ENCODE data around the gene CSMD2.

Gene CSMD2

DNA sequence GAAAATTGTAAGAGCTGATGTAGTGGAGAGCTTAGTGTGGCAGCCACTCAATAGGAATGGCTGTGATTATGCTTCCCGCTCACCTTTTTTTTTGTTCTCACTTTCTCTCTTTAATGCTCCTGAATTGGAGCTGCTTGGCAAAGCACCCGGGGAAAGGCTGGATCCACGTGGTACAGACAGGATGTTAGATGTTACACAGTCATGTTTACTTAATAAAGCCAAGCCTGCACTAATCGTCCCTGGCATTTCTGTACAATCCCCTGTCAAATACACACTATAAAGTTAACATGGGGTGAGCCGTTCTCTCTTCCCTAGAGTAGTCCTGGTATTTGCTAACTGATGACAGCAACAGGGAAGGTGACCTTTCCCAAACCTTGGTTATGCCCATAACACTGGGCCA is 504.8 kb downstream of the CSMD2 start:
- DNase-seq, result no peak

- no peak for DNase-seq
Measured at GRCh38 chr1:33659641-33660040, 505.4 kb downstream of the CSMD2 start.

DNA sequence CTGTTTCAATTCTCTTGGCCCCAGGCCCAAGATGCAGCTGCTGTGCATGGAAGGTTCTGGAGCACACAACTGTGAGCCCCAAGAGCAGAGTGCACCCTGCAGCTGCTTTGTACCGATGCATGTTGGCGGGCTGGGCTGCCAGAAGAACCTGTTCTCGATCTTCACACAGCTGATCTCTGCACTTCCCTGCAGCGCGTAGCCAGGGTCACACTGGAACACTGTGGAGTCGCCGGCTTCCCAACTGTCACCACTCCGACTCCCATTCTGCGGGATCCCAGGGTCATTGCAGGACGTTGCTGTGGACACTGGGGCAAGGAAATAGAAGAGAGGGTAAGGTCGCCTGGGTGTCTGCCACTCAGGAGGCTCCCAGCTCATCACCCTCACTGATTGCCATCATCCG is 507.2 kb downstream of the CSMD2 start:
- DNase-seq, result no peak

GRCh38 chr1:33656467-33657005 is 508.5 kb downstream of the CSMD2 start:
- DNase-seq, result no peak

DNA sequence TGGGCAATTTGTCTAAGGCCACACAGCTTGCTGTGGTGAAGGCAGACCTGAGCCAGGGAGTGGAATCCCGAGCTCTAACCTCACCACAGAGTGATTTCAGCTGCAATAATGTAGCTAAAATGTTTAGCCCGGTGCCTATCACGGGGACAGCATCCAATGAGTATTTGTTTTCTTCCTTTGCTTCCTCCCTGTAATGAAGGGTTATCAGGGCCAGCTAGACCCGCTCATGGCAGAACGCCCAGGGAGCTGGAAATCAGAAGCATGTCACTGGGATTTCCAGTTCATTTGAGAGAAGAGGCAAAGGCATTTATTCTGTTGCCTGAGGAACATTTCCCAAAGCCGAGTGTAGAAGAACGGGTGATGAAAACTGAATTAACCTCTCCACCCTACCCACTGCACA is 509.5 kb downstream of the CSMD2 start:
- no peak for DNase-seq

DNA sequence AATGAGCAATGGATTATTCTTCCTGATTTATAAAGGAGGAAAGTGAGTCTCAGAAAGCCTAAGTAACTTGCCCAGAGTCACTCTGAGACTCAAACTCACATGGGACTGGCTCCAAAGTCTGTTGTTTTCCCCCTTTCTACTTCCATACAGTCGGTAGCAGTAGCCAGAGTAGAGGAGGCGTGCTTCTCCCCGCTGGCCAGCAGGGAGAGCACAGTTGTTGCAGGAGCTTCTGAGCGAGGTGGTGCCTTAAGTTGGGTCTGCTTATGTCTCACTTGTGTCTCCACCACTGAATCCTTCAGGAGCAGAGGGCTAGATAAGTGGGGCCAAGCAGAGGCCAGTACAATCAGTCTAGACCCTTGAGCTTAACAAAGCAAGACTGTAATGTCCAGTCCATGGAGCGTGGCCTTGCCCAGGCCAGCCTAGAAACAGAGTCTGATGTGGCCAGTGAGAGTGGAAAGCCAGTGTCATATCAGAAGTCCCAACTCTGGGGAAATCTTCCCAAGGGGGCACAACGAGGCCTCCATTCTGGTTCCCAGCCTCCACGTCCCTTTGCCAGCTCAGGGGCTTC is 510.7 kb downstream of the CSMD2 start:
- no peak for DNase-seq

DNA sequence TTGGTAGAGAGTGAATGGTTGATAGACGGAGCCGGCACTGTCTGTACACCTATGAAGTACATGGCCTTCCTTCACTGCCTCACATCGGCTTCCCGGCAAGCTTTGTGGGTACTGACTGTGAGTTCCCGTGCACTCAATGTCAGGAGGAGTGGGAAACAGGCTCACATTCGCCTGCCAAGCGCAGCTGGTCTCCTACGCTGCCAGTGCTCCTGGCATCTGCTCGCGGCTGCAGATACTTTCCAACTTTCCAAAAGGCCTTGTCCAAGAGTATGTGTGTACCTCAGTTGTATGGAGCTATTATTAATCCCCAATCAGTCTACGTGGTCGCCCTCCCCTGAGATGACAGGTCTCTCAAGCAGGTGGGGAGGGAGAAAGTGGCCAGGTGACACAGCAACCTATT is 511.8 kb downstream of the CSMD2 start:
- no peak for DNase-seq

DNA sequence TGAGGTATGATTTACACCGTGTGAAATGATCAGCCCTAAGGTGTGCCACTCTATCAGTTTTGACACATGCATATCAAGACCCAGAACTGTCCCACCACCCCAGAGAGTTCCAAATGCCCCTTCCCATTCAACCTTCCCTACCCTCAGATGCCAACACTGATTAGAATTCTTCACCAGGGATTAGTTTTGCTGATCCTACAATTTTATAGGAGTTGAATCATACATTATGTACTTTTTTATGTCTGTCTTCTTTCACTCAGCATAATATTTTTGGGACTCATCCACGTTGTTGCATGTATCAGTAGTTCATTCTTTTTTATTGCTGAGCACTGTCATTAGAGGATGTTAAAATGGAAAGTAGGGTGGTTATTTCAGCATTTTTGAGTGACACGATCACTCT is 514.3 kb downstream of the CSMD2 start:
- DNase-seq, result no peak

DNA sequence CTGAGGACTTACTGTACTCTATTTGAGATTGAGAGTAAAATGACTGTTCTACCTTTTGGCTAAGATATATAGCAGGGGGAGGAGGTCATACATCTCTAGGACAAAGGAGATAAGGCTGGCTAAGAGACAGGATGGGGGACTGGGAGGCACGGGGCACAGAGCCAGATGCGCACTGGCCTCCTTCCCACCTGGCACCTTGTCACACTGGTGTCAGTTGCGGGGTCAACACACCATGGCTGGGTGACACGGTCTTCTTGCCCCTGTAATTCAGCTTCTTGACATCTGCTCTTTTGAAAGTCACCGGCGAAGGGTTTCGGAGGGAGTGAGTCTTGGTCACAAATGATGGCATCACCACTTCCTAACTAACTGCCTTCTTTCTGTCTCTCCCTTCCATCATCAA is 515.3 kb downstream of the CSMD2 start:
- DNase-seq, result no peak

DNA sequence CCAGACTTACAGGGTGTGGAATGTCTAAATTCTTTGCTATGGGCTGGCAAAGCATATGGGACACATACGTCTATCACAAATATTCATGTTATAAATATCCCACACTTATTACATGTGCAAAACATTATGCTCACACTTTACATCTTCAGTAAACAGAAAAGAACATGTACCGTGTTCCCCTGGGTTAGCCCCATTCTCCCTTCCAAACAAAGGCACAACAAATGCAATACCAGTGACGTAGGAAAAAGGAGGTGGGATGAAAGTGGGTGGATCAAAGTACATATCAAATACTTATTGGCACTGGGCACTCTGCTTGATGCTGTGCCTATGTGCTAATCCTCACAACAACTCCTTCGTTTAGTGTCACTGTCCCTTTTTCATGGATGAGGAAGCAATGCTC is 521.8 kb downstream of the CSMD2 start:
- DNase-seq, result no peak

- DNase-seq, result no peak
Measured at GRCh38 chr1:33641104-33641830, 523.8 kb downstream of the CSMD2 start.

- DNase-seq, result no peak
Measured at GRCh38 chr1:33640114-33640660, 524.8 kb downstream of the CSMD2 start.

GRCh38 chr1:33637846-33638440 is 527.1 kb downstream of the CSMD2 start:
- no peak for DNase-seq

GRCh38 chr1:33636209-33636608 is 528.8 kb downstream of the CSMD2 start:
- DNase-seq, result no peak

- no peak for DNase-seq
Measured at GRCh38 chr1:33635336-33636012, 529.6 kb downstream of the CSMD2 start.

GRCh38 chr1:33634806-33635205 is 530.2 kb downstream of the CSMD2 start:
- DNase-seq, result no peak

GRCh38 chr1:33634143-33634542 is 530.9 kb downstream of the CSMD2 start:
- DNase-seq, result no peak

- DNase-seq, result peak; percentile 80 to 83
Measured at GRCh38 chr1:33633019-33633801, 531.8 kb downstream of the CSMD2 start.

DNA sequence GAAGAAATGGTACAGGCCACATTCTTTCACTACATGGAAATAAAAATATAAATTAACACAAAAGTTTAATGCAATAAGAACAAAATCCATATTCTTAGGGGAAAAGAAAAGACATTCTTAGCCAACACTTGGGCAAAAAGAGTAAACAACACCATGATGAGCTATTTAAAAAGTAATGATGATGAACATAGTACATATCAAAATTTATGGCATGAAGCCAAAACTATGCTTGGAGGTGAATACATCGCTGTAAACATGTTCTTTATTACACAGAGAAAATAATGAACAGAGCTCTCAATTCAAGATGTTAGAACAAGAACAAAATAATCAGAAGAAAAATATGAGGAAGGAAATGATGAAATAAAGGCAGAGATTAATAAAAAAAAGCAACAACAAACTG is 534.3 kb downstream of the CSMD2 start:
- no peak for DNase-seq

DNA sequence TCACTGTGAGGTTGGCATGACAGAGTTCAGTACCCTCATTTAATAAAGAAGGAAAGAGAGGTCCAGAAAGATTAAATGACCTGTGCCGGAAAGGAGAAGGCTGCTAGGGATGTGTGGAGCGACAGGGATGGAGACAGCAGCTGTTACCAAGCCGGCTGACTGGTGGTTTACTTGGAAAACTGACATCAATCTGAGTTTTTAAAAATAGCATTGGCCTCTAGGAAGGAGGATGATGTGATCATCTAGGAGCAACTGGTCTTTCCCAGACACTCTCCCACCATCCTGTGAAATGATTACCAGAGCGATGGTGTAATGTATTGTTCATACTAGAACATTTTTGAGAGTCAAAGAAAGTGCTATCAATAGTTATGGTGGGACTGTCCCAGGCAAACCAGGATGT is 538.2 kb downstream of the CSMD2 start:
- DNase-seq, result no peak

DNA sequence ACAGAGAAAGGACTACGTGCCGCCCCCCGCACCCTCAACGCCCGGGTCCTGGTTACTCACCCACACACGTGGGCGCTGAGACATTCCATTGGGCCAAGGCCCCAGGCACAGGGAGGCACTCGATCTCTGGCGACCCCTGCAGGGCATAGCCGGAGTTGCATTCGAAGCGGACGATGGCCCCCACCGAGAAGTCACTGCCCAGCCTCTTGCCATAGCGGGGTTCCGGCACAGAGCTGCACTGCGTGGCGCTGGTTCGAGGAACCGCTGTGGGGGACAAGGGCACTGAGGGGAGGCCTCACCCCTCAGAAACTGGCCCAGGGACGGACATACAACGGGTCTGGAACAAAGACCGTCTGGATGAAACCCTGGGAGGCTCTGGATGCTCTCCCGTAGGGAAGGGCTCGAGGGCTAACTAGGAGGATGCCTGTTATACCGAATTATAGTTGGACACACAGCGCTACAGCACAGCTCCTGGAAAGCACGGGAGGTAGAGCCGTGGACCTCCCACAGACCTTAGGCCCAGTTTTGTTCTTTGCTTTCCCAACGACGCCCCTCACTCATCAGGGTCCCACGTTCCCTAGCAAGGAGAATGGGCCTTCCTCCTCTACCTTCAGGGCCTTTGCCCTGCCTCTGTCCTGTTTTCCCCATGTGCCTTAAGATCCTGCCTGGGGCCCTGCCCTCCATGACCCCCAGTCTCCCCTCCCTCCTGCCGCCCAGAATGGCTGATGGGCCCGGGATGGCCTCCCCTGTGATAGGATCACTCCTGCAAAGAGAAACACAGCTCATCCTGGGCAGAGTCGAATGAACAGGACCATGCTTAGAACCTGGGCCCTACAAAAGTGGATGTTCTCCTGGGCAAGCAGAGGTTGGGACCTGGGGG is 539.8 kb downstream of the CSMD2 start:
- no peak for DNase-seq
